NCI-H187 (cell line): ENCODE data around the gene ANP32A.

Experiments
- DNase-seq, 2 experiments: peaks; one replicate each; lab custom pipeline; 2025; lab: John Stamatoyannopoulos, UW

The ANP32A gene

GRCh38 chr15:68743256-68743655, 77.4 kb downstream of the ANP32A start:
- DNase-seq: no peak

DNA sequence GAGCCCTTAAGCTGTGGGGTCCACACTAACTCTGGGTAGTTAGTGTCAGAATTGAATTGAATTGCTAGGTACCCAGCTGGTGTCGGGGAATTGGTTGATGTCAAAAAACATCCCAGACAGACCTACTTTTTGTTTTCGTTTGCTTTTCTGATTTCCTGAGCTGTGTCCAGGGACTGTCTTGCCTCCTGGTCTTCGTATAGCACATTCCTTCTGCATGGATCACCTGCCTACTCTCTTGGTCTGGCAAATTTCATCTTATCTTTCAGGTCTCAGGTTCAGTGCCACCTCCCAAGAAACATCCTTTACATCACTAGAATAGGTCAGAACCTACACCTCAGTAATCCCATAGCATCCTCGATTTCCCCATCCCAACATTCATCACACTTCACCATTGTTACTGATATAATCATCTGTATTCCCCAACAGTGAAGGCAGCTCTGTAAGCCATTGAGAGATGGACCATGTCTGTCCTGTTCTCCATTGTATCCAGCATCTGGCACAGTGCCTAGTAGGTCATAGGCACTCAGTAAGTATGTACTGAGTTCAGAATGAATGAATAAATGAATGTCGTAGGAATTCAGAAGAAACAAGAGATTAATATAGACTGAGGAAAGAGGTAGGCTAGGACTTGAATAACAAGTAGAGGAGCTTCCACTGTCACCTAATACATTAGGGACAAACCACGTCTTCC, 81.2 kb downstream of the ANP32A start:
- DNase-seq: no peak

- no peak for DNase-seq
Observed at GRCh38 chr15:68735610-68736009, 85.1 kb downstream of the ANP32A start.

DNA sequence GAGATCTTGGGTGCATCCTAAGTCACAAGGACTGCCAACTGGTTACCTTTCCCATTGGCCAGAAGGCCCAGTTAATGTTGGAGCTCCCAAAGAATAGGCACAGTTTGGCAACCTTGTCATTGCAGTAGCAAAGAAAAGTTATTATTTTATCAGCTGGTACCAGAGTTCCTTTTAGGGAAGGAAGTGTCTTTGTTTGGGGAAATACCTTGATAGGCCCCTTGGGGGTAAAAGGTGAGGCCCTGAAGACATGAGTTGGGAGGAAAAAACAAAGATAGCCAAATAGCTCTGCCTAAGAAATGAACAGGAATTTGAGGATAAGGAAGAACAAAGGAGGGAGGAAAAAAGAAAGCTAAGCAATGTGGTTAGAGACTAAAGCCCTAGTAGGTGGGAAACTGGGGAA, 85.8 kb downstream of the ANP32A start:
- DNase-seq: no peak

DNA sequence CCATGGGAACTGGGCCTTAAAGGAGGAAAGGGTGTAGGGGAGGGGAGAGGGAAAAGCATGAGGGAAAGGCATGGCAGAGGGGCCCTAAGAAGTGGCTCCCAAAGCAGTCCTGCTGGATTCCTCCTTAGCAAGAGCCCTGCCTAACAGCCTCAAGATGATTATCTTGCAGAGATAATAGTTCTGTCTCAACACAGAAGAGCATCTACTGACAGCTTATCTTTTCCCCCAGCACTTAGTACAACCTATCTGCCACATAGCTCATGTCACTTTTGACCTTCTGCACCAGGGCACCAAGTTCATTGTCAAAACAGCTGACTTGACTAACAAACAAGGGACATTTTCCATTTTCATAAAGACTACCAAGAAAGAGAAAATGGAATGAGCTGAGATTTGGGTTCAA, 86.3 kb downstream of the ANP32A start:
- DNase-seq: no peak

DNA sequence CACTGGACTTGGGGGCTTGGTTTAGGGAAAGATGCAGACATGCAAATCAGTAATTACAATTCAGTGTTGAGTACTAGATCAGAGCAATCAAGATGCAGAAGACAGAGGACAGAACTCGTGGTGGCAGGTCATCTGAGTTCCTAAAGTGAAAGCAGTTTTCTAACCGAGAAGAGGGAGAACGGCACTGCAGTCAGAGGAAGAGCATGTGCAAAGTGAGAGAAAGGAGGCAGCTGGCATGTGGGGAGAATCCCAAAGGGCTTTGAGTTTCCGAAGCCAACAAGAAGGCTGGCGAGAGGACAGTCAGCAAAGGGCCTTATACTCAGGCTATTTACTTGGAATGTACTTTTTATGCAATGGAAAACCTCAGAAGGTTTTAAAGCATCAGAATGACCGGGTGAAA, 87.0 kb downstream of the ANP32A start:
- no peak for DNase-seq

- no peak for DNase-seq
Observed at GRCh38 chr15:68732451-68732850, 88.2 kb downstream of the ANP32A start.

DNA sequence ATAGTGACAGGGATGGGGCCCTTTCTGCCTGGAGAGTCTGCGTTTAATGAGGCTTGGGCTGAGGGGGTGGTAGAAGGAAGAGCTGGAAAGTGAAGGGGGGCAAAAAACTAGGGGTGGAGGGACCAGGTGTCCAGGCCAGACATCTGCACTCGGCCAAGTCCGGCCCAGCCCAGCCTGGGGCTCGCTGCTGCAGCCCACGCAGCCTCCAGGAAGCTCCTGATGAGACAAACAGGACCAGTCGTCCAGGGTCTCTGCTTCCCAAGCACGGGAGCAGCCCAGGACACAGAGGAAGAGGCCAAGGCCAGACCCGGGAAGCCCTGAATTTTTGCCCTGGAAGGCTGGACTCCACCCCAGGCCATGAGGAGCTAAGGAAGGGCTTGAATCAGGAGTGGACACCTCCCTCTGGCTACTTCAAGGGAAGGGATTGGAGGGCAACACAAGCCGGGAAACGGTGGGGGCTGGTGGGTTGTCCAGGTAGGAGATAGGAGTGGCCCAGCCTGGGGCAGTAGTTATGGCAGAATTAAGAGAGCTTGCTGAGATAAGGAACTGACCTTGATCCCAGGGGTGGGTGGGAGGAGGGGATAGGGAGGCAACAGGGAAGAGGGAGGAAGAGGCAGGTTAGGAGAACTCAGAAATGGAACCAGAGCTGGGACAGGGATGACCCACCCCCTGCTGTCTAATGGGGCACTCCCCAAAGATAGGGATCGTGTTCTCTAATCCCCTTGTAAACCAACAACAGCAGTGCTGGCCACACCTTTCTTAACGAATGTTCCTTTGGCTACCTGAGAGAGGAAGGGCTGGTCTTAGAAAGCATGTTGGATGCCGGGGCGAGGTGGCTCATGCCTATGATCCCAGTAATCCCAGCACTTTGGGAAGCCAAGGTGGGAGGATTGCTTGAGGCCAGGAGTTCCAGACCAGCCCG, 89.5 kb downstream of the ANP32A start:
- no peak for DNase-seq

GRCh38 chr15:68730471-68730919, 90.2 kb downstream of the ANP32A start:
- peak in 1 of 2 experiments; percentile 12 for DNase-seq

GRCh38 chr15:68729789-68730411, 90.8 kb downstream of the ANP32A start:
- no peak for DNase-seq
